Stimulated activated CD4-positive, alpha-beta T cell treated with anti-CD3 and anti-CD28 coated beads, Interleukin-12 subunit alpha, Interleukin-12 subunit beta, amount 100 ng/mL, for 48 hours (primary cell): ENCODE results near the gene IQCH.
"Not testable (repeated sequence)": the region's sequence is repeated elsewhere in the genome, so short reads cannot be mapped to it uniquely, and the experiment has no call there.

ENCODE experiments used
- DNase-seq, 3 donors: peaks; one replicate each; pipeline ENCODE4 v3.0.0-alpha.2; 2020; ENCODE audit warnings: low read depth in 2 of 3, low spot score in 1 of 3

IQCH gene

DNA sequence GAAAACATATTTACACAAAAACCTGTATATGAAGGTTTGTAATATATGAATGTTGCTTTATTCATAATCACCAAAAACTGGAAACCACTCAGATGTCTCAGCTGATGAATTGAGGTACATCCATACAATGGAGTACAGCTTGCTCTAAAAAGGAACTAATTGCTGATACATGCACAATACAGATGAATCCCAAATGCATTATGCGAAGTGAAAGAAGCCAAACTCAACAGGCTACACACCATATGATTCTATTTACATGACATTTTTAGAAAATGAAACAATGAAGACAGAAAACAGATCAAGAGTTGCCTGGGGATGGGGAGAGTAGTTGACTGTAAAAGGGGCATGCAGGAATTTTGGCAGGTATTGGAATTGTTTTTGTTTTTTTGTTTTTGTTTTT, 95.5 kb downstream of the IQCH start:
- DNase-seq: no peak

DNA sequence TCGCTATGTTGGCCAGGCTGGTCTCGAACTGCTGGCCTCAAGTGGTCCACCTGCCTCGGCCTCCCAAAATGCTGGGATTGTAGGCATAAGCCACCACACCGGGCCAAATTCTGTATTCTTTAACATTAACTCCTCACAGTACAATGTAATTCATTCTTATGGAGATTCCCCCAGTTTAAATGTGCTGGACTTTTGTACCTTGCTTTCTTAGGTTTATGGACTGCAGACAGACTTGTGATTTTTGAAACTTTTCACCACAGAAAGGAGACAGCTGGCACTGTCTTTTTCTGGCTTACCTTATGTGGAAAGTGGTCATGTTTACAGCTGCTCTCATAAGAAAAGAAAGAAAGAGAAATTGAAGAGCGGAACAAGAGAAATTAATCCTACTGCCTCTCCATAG, 103.8 kb downstream of the IQCH start:
- DNase-seq: no peak

DNA sequence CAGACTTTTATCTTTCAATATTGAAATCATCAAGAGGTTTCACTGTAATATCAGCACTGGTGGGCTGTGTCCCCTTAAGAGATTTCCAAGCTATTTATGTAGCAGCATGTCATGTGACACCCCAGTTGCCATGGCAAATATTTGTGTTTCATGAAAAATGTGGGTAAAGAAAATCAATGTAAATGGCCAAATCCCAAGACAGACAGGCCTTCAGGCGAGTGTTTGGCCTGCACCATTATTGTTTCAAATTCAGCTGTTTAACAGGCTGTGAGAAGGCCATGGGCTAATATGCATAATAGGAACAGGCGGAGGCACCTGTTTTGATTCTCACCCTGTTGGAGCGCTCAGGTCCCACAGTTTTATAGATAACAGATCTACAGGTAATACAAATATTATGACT, 104.2 kb downstream of the IQCH start:
- DNase-seq: no peak

DNA sequence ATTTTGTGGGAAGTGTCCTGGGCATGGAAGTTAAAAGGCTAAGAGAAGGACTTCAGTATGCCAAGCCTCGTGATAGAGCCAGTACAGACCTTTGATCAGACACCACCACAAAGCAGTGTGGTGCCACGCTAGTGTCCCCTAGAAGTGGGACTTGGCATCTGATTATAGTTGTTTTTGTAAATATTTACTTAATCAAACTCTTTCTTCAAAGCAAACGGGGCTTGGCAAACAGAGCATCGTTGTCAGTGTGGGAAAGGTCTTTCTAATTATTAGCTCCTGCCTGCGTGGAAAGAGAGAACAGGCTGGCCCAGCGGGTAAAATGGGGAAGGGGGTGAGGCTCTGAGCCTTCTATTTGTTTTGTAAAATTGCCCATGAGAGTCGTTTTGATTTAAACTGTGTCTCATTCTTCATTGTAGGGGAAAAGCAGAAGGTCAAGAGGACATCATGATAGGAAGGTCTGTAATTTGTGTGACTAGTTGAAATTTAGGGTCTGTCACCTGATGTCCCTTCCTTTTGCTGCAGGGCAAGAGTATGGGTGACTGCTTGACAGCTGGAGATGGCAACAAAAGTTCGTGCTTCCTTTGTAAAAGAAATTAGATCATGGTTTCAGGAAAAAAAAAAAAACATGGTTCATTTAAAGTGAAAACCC, 105.0 kb downstream of the IQCH start:
- DNase-seq: no peak

- DNase-seq: no peak
These were observed 106.5 kb downstream of the IQCH start for GRCh38 chr15:67361100-67361499.

GRCh38 chr15:67363712-67364111, 109.1 kb downstream of the IQCH start:
- DNase-seq: not testable (repeated sequence)

- DNase-seq: no peak
These were observed 111.4 kb downstream of the IQCH start for GRCh38 chr15:67365994-67366393.

GRCh38 chr15:67366904-67367303, 112.3 kb downstream of the IQCH start:
- no peak for DNase-seq

- no peak for DNase-seq
These were observed 114.9 kb downstream of the IQCH start for GRCh38 chr15:67369359-67369998.

DNA sequence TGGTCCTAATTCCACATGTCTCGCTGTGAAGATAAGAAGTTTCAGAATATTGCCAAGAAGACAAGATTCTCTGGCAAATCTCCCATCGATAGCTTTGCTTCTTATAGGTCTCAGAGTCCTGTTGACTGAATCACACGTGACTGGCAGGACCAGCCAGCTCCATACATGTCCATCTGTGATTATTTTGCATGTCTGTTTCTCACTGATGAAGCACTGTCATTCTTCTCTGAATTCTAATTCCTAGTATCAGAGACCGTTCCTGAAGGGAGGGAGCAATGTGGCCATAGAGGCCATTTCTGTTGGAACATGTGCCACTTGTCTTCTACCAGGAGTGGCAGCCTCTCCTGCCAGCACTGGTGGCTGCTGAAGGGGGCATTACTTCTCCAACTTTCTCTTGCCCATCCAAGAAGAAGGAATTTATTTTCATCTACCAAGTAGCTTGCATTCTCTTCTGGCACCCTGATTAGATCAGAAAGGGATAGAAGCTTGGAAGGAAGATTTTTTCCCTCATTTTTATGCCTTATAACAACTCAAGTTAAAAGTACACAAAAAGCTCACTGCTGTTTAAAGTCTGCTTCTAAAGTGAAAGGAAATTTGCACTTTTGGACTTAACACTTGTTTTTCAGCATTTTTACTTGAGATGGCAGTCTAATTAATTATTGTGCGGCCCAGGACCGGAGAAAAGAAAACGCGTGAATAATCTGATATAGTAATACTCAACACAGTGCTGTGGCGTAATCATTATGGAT, 115.8 kb downstream of the IQCH start:
- DNase-seq: no peak

DNA sequence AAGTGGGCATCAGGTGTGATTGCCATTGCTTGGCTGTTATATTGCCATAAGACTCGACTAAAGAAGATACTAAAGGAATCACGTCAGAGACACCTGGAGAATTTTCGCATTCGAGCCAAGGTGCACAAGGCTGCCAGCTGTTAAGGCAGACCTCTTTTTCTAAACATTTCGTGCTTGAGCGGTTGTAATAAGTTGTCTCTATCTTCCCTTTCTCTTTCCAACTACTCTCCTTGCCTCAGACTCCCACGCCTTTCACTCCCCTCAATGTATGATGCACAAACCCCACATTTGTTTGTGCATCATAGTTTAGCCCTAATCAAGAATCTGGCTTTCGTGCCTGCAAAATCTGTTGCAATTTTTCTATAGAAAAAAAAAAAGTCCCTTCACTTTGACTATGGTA, 118.0 kb downstream of the IQCH start:
- no peak for DNase-seq

GRCh38 chr15:67372986-67373675, 118.5 kb downstream of the IQCH start:
- DNase-seq: no peak

DNA sequence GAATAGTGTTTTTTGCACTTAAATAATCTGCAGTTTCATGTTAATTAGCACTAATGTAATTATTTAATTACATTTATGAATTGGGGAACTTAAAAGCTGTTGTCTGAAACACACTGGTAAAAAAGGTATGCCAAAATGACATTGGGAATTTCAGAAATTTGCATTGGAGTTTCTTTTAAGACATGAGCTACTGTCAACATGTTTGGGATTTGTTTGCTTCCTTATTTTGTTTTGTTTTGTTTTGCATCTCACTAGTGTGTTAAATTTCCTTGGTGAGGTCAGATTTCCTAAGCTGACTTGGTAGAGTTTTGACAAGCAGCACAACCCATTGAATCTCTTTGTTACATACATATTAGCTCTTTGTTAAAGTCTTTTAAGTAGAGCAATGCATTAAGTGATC, 119.4 kb downstream of the IQCH start:
- DNase-seq: no peak

- DNase-seq: no peak
These were observed 124.9 kb downstream of the IQCH start for GRCh38 chr15:67379530-67379929.

DNA sequence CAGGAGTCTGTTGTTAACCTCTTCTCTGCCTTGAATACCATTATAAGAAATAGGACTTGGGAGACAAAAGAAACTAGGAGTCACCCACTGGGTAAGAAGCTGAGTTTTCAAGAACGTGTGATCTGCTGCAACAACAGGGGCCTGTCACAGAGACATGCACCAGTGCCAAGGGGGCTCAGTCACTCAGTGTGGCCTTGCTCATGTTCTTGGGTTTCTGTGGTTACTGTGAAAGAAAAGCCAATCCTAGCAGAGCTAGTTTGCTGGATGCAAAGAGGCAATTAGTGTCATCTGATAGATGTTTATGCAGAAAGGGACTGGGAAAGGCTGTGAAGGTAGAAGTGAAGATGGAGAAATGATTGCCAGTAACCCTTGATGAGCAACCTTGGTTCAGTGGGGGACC, 126.3 kb downstream of the IQCH start:
- no peak for DNase-seq

GRCh38 chr15:67381416-67382045, 126.9 kb downstream of the IQCH start:
- DNase-seq: no peak

GRCh38 chr15:67382723-67383122, 128.1 kb downstream of the IQCH start:
- DNase-seq: no peak

DNA sequence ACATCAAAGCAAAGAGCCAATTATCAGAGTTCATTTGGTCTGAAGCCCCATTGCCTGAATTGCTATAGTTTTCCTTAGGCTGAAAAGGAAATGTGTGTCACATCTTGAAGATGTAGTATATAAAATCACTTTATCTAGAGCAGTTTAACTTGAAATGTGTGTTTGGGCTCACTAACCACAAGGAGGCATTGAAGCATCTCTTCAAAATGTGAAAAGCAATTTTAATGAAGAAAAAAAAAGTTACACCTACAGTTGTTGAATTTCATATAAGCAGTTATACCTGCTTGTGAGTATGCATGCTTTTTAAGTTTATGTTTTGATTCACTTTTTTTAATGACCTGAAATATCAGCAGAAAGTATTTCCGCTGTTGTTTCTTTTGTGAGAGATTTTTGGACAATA, 129.3 kb downstream of the IQCH start:
- no peak for DNase-seq

- DNase-seq: no peak
These were observed 130.2 kb downstream of the IQCH start for GRCh38 chr15:67384761-67385160.

GRCh38 chr15:67385971-67386370, 131.4 kb downstream of the IQCH start:
- no peak for DNase-seq

- DNase-seq: no peak
These were observed 132.4 kb downstream of the IQCH start for GRCh38 chr15:67386947-67387346.
